Gastroesophageal sphincter (tissue), 3 donors: ENCODE results near the gene FAM222B.

ENCODE experiments used
- CTCF ChIP-seq, 4 experiments: fragments of 200-600 bp in 2 of 4; fragments of 450-650 bp in 2 of 4; sonication (generic) in 1 of 4; IDR thresholded peaks; one replicate each; pipeline ENCODE4 v1.5.1; 2017 to 2019; ENCODE audit warnings: antibody characterized with exemption in 4 of 4, mild to moderate bottlenecking in 2 of 4, moderate library complexity in 2 of 4
- EP300 ChIP-seq: sonication (generic); formaldehyde crosslinking; IDR thresholded peaks from one replicate; pipeline ENCODE4 v1.6.1; 2017; ENCODE audit warnings: antibody characterized with exemption, mild to moderate bottlenecking
- POLR2A ChIP-seq, 2 donors: fragments of 450-650 bp; IDR thresholded peaks; one replicate each; pipeline ENCODE4 v1.6.1; 2017; ENCODE audit warnings: antibody characterized with exemption in 2 of 2, mild to moderate bottlenecking in 2 of 2, moderate library complexity in 1 of 2
- POLR2AphosphoS5 ChIP-seq: sonication (generic); formaldehyde crosslinking; IDR thresholded peaks from one replicate; pipeline ENCODE4 v1.6.1; 2017; ENCODE audit warnings: antibody characterized with exemption

GRCh38 chr17:28816540-28816939 is 26.1 kb downstream of the FAM222B start:
- no peak for TF ChIP-seq CTCF (IDR thresholded peaks at IDR 0.05)
- TF ChIP-seq EP300 = no peak
- TF ChIP-seq POLR2A (IDR thresholded peaks at IDR 0.05) = no peak
- TF ChIP-seq POLR2AphosphoS5 = no peak
